Mesendoderm (in vitro differentiated cells): ENCODE measurements around the gene PHACTR1.

Source experiments
- DNase-seq: peaks from one replicate; pipeline ENCODE4 v3.0.0; 2013
- H2AK5ac ChIP-seq: 2 replicates; pipeline ENCODE4 v1.6.1; 2013; ENCODE audit warnings: low read length, inconsistent platforms
- H2BK120ac ChIP-seq: 2 replicates; pipeline ENCODE4 v1.6.1; 2013; ENCODE audit warnings: low read depth, mild to moderate bottlenecking, low read length, moderate library complexity, mixed read lengths
- H2BK15ac ChIP-seq: replicated peaks from 2 replicates; pipeline ENCODE4 v1.6.1; 2013; ENCODE audit warnings: low read depth, mild to moderate bottlenecking, moderate library complexity
- H2BK5ac ChIP-seq: 2 replicates; pipeline ENCODE4 v1.6.1; 2013; ENCODE audit warnings: low read length, inconsistent platforms
- H3K18ac ChIP-seq: 2 replicates; pipeline ENCODE4 v1.6.1; 2013; ENCODE audit warnings: mild to moderate bottlenecking, low read length, mixed read lengths
- H3K23ac ChIP-seq: one replicate; pipeline ENCODE4 v1.6.1; 2013; ENCODE audit warnings: low read length
- H3K27ac ChIP-seq: 2 replicates; pipeline ENCODE4 v1.5.1; 2013; ENCODE audit warnings: low read depth, mild to moderate bottlenecking, inconsistent platforms, low read length, moderate library complexity
- H3K27me3 ChIP-seq: 2 replicates; pipeline ENCODE4 v1.6.1; 2013; ENCODE audit warnings: low read length, control low read depth, mild to moderate bottlenecking, inconsistent platforms; ENCODE audit not compliant: insufficient read depth, poor library complexity
- H3K36me3 ChIP-seq: 2 replicates; pipeline ENCODE4 v1.6.1; 2013; ENCODE audit warnings: low read length, inconsistent platforms; ENCODE audit not compliant: control insufficient read depth, insufficient read depth
- H3K4ac ChIP-seq: one replicate; pipeline ENCODE4 v1.6.1; 2013; ENCODE audit warnings: low read depth, mild to moderate bottlenecking, low read length, moderate library complexity
- H3K4me1 ChIP-seq: 2 replicates; pipeline ENCODE4 v1.6.1; 2013; ENCODE audit warnings: low read depth, low read length, inconsistent platforms; ENCODE audit not compliant: control insufficient read depth
- H3K4me2 ChIP-seq: 2 replicates; pipeline ENCODE4 v1.6.1; 2013; ENCODE audit warnings: low read length
- H3K4me3 ChIP-seq: 2 replicates; pipeline ENCODE4 v1.5.1; 2013; ENCODE audit warnings: mild to moderate bottlenecking, low read length
- H3K56ac ChIP-seq: one replicate; pipeline ENCODE4 v1.6.1; 2013; ENCODE audit warnings: low read length
- H3K79me1 ChIP-seq: 2 replicates; pipeline ENCODE4 v1.6.1; 2013; ENCODE audit warnings: low read length, inconsistent platforms
- H3K79me2 ChIP-seq: 2 replicates; pipeline ENCODE4 v1.6.1; 2013; ENCODE audit warnings: mild to moderate bottlenecking, low read length; ENCODE audit not compliant: control insufficient read depth, insufficient read depth
- H3K9ac ChIP-seq: 2 replicates; pipeline ENCODE4 v1.6.1; 2013; ENCODE audit warnings: low read length, inconsistent platforms
- H4K5ac ChIP-seq: one replicate; pipeline ENCODE4 v1.6.1; 2013; ENCODE audit warnings: low read length
- H4K8ac ChIP-seq: one replicate; pipeline ENCODE4 v1.6.1; 2013; ENCODE audit warnings: low read depth, mild to moderate bottlenecking, control low read depth, low read length, moderate library complexity
- WGBS: extraction: QIAGEN DNeasy Blood & Tissue Kit; methylation state at CpG from one replicate; pipeline ENCODE4 v1.1.7; 2013; ENCODE audit warnings: low lambda C conversion rate, missing lambda C conversion rate; ENCODE audit not compliant: insufficient coverage; ENCODE audit errors: extremely low coverage; 5-methylcytosine and 5-hydroxymethylcytosine counted together

Gene PHACTR1

DNA sequence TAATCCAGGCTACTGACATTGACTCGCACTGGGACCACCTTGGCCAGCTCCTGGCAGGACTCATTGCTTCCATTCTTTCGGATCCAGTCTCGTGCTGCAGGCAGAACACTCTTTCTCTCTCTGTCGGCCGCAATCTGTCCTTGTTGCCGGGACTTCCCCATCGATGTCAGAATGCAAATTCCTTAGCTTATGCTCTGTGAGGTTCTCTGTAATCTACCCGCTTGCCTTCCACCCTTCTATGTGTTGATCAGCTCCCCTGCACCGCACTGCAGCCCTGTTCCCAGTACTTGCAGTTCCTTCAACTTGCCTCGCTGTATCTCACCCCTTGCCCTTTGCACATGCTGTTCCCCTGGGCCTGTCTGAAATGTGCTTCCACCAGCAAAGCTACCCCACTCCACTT lies 182.0 kb downstream of the PHACTR1 start:
- no peak overlapping the region for H3K4me3 ChIP-seq
- no peak overlapping the region for H2BK15ac ChIP-seq
- H2BK120ac ChIP-seq: no peak overlapping the region
- H3K56ac ChIP-seq: no peak overlapping the region
- no peak overlapping the region for H3K9ac ChIP-seq
- H3K4ac ChIP-seq: no peak overlapping the region
- DNase-seq: no peak
- H3K27me3 ChIP-seq: no peaks in the 10 kb centered on the region
- no peak overlapping the region for H3K18ac ChIP-seq
- no peak overlapping the region for H3K27ac ChIP-seq
- H3K79me1 ChIP-seq: no peaks in the 10 kb centered on the region
- no peak overlapping the region for H2BK5ac ChIP-seq
- no peak overlapping the region for H3K23ac ChIP-seq
- no peaks in the 10 kb centered on the region for H3K79me2 ChIP-seq
- no peaks in the 10 kb centered on the region for H3K36me3 ChIP-seq
- H3K4me1 ChIP-seq: no peaks in the 10 kb centered on the region
- H3K4me2 ChIP-seq: no peak overlapping the region
- H2AK5ac ChIP-seq: no peak overlapping the region
- H4K8ac ChIP-seq: no peak overlapping the region
- no peak overlapping the region for H4K5ac ChIP-seq
- WGBS: no CpG with 5 or more reads among the region's 10 CpGs

GRCh38 chr6:12899046-12899833 lies 182.7 kb downstream of the PHACTR1 start:
- no peak overlapping the region for H3K27ac ChIP-seq
- H3K23ac ChIP-seq: no peak overlapping the region
- no peak overlapping the region for H4K8ac ChIP-seq
- H3K79me2 ChIP-seq: no peaks in the 10 kb centered on the region
- DNase-seq: no peak
- no peak overlapping the region for H2BK5ac ChIP-seq
- no peak overlapping the region for H2BK120ac ChIP-seq
- H3K56ac ChIP-seq: no peak overlapping the region
- no peaks in the 10 kb centered on the region for H3K36me3 ChIP-seq
- H3K4ac ChIP-seq: no peak overlapping the region
- no peaks in the 10 kb centered on the region for H3K27me3 ChIP-seq
- H3K79me1 ChIP-seq: no peaks in the 10 kb centered on the region
- no peak overlapping the region for H3K4me3 ChIP-seq
- no peak overlapping the region for H3K18ac ChIP-seq
- no peaks in the 10 kb centered on the region for H3K4me1 ChIP-seq
- no peak overlapping the region for H2BK15ac ChIP-seq
- no peak overlapping the region for H3K9ac ChIP-seq
- no CpG with 5 or more reads among the region's 4 CpGs for WGBS
- H2AK5ac ChIP-seq: no peak overlapping the region
- H4K5ac ChIP-seq: no peak overlapping the region
- H3K4me2 ChIP-seq: no peak overlapping the region

DNA sequence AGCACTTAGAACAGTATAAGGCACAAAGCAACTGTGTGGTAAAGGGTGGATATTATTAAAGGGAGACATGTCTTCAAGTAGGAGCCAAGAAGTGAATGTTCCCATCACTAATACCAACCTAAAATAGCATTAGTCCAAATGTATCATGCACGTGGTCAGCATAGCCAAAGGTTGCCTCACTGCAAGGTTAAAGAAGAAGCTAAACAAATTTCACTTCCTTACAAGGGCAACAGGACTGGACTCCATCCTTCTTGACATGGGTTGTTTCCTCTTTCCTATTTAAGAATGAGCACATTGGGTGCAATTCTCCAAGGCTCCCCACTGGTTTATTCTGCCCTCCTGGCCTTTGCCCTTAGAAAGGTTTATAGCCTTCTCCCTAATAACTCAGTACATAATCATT lies 186.7 kb downstream of the PHACTR1 start:
- Histone ChIP-seq H3K79me2 (no peaks in the 10 kb centered on the region), H2BK15ac (no peak overlapping the region), H3K79me1 (no peaks in the 10 kb centered on the region), H3K4me1 (no peaks in the 10 kb centered on the region), H3K4me3 (no peak overlapping the region), H3K27ac (no peak overlapping the region), H4K5ac (no peak overlapping the region), H2AK5ac (no peak overlapping the region), H3K18ac (no peak overlapping the region), H3K27me3 (no peaks in the 10 kb centered on the region), H3K9ac (no peak overlapping the region), H4K8ac (no peak overlapping the region), H3K36me3 (no peaks in the 10 kb centered on the region), H2BK120ac (no peak overlapping the region), H3K4ac (no peak overlapping the region), H3K23ac (no peak overlapping the region), H2BK5ac (no peak overlapping the region), H3K4me2 (no peak overlapping the region), H3K56ac (no peak overlapping the region)
- WGBS: no CpG with 5 or more reads among the region's 1 CpG
- DNase-seq: no peak

GRCh38 chr6:12909833-12910232 lies 193.3 kb downstream of the PHACTR1 start:
- no peak overlapping the region for H4K5ac ChIP-seq
- H4K8ac ChIP-seq: no peak overlapping the region
- H3K18ac ChIP-seq: no peak overlapping the region
- no peak overlapping the region for H2BK5ac ChIP-seq
- H3K27ac ChIP-seq: no peak overlapping the region
- H2BK15ac ChIP-seq: no peak overlapping the region
- no peak overlapping the region for H2BK120ac ChIP-seq
- H3K9ac ChIP-seq: no peak overlapping the region
- H3K23ac ChIP-seq: no peak overlapping the region
- no peaks in the 10 kb centered on the region for H3K79me2 ChIP-seq
- no peak overlapping the region for H3K4me3 ChIP-seq
- no peak for DNase-seq
- no peaks in the 10 kb centered on the region for H3K36me3 ChIP-seq
- H2AK5ac ChIP-seq: no peak overlapping the region
- H3K79me1 ChIP-seq: no peaks in the 10 kb centered on the region
- no CpG with 5 or more reads among the region's 6 CpGs for WGBS
- H3K4ac ChIP-seq: no peak overlapping the region
- no peaks in the 10 kb centered on the region for H3K4me1 ChIP-seq
- no peak overlapping the region for H3K56ac ChIP-seq
- no peaks in the 10 kb centered on the region for H3K27me3 ChIP-seq
- no peak overlapping the region for H3K4me2 ChIP-seq

GRCh38 chr6:12911427-12911826 lies 194.9 kb downstream of the PHACTR1 start:
- no peak overlapping the region for H4K5ac ChIP-seq
- no peak overlapping the region for H3K9ac ChIP-seq
- H3K36me3 ChIP-seq: no peaks in the 10 kb centered on the region
- no CpG with 5 or more reads among the region's 2 CpGs for WGBS
- H3K18ac ChIP-seq: no peak overlapping the region
- DNase-seq: peak; percentile 32
- no peaks in the 10 kb centered on the region for H3K79me2 ChIP-seq
- H3K4ac ChIP-seq: no peak overlapping the region
- H3K4me1 ChIP-seq: no peaks in the 10 kb centered on the region
- no peaks in the 10 kb centered on the region for H3K79me1 ChIP-seq
- H2BK15ac ChIP-seq: no peak overlapping the region
- H2BK120ac ChIP-seq: no peak overlapping the region
- H3K56ac ChIP-seq: no peak overlapping the region
- H3K4me2 ChIP-seq: no peak overlapping the region
- H3K27me3 ChIP-seq: no peaks in the 10 kb centered on the region
- H2AK5ac ChIP-seq: no peak overlapping the region
- H3K23ac ChIP-seq: no peak overlapping the region
- H4K8ac ChIP-seq: no peak overlapping the region
- no peak overlapping the region for H3K4me3 ChIP-seq
- H2BK5ac ChIP-seq: no peak overlapping the region
- no peak overlapping the region for H3K27ac ChIP-seq

DNA sequence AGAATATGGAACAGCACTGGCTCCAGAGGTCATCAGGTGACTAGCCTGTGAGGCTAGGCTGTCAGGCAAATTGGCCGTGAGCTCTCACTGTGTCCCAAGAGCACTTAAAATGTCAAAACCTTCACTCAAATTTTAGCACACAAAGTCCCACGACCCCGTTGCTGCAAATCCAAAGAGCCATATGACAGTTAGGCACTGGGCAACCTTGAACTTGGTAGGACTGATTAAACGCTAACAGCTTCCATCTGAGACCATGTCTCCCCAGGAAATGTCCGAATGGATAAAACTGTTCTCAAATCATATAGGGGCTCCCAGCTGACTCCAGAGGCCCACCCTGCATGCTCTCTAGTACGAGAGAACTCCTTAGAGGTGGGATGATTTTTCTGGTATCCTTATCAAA lies 196.6 kb downstream of the PHACTR1 start:
- Histone ChIP-seq H3K23ac (no peak overlapping the region), H3K79me2 (no peaks in the 10 kb centered on the region), H3K4me3 (no peak overlapping the region), H2BK5ac (no peak overlapping the region), H3K4ac (no peak overlapping the region), H3K27ac (no peak overlapping the region), H3K4me2 (no peak overlapping the region), H3K79me1 (no peaks in the 10 kb centered on the region), H4K8ac (no peak overlapping the region), H3K36me3 (no peaks in the 10 kb centered on the region), H3K9ac (no peak overlapping the region), H2BK120ac (no peak overlapping the region), H3K27me3 (no peaks in the 10 kb centered on the region), H2BK15ac (no peak overlapping the region), H4K5ac (no peak overlapping the region), H3K56ac (no peak overlapping the region), H3K4me1 (no peaks in the 10 kb centered on the region), H3K18ac (no peak overlapping the region), H2AK5ac (no peak overlapping the region)
- DNase-seq: no peak
- no CpG with 5 or more reads among the region's 6 CpGs for WGBS
